HG02678 (cell line): ENCODE measurements around the gene NUB1.

Experiments used
- ATAC-seq: cut with Tn5 transposase; IDR thresholded peaks from one replicate; pipeline ENCODE4 v1.9.1; 2021; ENCODE audit warnings: mild to moderate bottlenecking, moderate library complexity; ENCODE audit not compliant: unreplicated experiment

Gene NUB1

DNA sequence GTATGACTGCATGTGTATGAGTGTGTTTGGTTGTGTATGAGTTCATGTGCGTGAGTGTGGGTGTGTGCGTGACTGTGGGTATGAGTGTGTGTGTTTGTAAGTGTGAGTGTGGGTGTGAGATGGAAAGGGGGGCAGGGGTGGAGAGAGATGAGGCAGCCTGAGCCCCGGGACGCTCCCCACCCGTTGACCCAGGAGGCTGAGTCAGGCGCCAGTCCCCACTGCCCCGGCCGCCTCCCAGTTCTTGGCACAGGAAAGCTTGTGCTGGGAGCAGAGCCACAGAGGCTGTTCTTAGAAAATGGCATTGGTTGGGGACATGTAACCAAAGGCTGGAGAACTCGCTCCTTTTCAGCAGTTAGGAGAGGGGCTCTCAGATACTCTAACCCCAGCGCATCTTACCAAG lies 27.8 kb upstream of the NUB1 start:
- ATAC-seq = no peak

DNA sequence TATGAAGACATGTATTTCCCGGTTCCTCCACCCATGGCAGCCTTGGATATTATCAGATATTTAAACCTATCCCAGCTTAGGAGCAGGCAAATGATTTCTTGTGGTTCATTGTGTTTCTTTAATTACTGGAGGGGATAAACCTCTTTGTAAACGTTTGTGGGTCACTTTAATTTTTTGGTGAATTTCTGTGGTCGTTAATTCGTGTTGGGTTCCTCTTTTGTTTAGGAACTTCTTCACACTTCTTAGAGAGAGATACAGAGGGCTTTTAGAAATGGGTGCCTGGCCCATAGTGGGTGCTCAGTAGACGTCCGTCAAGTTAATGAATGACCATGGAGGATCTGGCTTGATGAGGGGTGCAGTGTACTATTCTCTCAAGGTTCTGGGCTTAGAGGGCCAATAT lies 27.2 kb upstream of the NUB1 start:
- no peak for ATAC-seq

DNA sequence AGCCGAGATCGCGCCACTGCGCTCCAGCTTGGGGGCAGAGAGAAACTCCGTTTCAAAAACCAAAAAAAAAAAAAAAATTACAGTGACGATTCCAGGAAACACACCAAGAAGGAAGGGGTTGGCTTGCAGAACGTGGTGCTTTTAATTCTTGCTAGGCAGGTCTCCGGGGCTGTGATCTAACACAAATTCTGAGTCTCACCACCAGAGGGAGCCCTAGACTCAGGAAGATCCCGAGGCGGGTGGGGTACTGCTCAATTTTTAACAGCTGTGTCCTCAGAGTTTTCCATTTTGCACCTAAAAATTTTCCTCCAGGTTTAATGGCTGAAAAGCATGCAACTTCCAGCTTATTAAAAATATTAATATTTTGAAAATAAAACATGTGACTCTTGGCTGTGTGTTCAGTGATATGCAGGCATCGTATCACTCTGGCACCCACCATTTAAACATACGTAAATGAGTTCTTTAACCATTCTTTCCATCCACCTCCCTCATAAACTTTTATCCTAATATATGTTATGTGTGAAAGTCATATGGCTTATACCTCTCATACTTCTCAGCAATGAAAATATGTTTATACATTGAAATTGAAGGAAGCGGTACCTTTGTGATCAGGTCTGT lies 26.5 kb upstream of the NUB1 start:
- ATAC-seq = no peak

DNA sequence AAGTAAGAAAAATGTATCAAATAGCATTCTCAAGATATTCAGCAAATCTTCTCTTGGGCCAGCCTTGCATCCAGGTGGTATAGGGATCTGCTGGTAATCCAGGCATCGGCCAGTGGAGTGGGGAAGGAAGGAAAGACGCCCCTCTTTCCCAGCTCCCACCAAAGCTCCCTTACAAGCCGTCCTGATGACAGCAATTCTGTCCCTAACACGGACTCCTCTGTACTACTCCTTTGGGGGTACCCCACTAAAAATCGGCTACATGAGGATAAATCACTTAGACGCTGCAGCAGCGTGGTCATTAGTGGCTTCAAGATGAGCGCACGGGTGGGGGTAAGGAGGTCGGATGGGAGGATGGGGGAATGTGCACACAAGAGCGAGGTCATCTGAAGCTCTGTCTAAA lies 24.7 kb upstream of the NUB1 start:
- no peak for ATAC-seq

DNA sequence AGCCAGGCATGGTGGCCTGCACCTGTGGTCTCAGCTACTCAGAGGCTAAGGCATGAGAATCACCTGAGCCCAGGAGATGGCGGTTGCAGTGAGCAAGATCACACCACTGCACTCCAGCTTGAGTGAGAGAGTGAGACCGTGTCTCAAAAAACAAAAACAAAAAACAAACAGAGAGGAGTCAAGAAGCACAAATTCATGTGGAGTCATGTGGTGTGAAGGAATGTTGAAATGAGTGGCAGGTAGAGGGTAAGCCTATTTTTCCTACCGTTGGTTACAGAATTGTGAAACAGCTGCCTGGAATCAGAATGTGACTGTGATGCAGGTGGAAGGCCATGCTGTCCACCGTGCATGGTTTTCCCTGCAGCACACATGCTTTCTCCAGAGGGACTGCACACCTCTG lies 23.7 kb upstream of the NUB1 start:
- ATAC-seq = no peak

DNA sequence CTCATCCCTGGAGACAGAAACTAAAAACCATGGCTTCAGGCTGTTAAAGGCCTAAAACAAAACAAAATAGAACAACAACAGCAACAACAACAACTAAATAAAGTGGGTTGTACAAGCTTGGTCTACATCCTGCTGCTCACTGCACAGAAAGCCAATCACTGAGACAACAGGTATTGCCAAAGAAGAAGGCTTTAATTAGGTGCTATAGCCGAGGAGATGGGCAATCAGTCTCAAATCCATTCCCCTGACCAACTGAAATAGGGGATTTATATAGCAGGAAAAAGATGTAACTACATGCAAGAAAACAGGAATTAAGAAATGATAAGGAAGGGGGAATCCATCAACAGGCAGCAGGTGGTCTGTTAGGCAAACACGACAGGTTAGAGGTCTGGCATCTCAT lies 22.4 kb upstream of the NUB1 start:
- no peak for ATAC-seq

DNA sequence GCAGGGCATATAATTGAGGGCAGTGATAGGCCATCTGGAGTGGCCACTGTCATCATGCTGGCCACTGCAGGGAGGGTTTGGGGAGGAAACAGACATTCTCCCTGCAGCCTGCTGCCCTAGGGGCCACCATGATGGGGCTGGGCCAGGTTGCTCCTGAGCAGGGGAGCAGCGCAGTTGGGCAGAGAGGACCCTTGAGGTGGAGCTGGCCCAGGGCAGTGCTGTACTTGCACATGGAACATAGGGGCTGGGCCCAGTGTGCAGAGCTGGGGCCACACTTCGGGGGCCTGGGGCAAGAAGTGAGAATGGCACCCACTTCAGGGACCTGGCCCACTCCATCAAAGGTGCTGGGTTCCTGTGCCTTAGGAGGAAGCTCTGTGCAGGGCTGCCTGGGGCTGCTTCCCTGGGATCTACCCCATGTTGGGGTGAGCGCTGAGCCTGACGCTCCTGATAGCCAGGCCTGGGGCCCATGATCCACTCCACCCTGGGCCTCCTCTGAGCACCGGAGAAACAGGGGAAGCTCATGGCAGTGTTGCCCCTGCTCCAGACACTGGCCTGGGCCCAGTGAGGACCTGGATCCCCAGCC lies 21.3 kb upstream of the NUB1 start:
- no peak for ATAC-seq

DNA sequence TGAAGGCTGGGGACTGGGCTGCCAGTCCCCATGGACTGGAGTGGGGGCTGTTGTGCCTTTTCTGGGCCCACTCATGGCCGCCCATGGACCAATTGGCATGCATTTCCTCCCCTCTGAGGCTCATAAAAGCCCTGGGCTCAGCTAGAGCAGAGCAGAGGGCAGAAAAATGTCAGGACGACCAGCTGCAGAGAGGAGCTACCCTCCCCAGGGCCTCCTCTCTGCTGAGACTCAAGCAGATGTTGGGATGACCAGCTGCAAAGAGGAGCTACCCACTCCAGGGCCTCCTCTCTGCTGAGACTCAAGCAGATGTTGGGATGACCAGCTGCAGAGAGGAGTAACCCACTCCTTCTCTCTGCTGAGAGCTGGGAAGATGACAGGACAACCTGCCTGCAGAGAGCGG lies 20.3 kb upstream of the NUB1 start:
- no peak for ATAC-seq

DNA sequence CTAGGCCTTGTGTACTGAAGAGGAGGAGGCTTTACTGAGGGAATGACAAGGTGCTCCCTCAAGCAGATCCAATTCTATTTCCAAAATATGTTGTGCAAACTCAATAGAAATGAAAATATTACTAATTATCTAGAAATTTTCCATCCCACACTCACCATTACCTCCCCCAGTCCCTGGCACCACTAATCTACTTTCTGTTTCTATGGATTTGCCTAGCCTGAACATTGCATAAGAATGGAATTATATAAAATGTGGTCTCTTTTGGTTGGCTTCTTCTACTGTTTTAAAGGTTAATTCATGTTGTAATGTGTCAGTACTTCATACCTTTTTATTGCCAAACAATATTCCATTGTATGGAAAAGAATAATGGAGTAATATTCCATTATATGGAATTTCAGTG lies 18.7 kb upstream of the NUB1 start:
- no peak for ATAC-seq

DNA sequence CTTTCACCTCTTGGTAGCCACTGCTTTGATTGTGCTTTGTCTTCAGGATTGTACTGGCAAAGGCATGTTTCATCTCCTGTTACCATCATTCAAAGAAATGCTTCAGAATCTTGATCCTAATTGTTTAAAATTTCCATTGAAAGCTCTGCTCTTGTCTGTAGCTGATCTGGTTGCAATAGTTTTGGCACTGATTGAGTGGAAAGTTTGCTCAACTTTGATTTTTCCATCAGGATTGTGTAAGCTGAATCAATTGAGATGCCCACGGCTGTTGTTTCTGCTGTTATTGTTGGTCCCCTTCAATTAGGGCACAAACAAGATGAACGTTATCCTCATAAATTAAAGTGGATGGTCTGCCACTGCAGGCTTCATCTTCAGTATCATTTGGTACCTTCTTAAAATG lies 14.6 kb upstream of the NUB1 start:
- no peak for ATAC-seq

DNA sequence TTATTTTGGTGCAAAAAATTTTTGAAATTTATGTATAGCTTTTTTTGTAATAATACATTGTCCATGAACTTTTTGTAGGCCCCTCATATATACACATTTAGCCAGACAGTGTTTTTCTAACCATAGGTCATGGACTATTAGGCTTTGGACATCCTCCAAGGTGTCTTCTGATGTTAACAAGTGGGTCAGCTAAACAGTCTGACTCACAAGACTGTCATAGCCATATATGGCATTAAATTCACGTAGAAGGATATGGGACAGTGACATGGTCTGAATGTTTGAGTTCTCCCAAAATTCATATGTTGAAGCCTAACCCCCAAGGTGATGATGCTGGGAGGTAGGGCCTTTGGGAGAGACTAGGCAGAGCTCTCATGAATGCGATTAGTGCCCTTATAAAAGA lies 14.0 kb upstream of the NUB1 start:
- ATAC-seq = no peak

DNA sequence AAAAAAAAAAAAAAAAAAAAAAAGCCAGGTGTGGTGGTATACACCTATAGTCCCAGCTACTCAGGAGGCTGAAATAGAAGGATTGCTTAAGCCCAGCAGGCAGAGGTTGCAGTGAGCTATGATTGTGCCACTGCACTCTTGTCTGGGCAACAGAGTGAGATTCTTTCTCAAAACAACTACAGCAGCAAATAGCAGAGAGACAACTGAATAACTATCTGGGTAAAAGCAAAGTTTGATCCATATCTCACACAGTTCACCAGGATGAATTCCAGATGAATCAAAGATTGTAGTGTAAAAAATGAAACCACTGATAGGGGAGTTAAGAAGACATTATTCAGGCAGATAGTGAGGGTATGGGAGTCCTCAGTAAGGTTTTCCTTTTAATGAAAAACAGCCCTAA lies 11.4 kb upstream of the NUB1 start:
- ATAC-seq = no peak

DNA sequence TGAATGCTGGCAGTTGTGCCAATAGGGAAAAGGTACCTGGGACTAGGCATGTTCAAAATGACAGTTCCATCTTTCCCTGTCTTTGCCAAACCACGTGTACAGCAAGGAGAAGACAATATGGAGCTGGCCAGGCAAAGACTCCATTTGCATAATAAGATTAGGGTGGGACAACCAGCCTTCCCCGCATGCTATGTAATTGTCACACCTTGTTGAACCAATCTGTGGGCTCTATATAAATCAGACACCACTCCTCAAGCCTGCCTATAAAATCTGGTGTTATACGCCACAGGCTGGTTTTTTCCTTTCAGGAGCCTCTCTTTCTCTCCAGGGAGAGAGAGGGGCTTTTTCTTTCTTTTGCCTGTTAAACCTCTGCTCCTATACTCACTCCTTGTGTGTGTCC lies 11.0 kb upstream of the NUB1 start:
- ATAC-seq = no peak

DNA sequence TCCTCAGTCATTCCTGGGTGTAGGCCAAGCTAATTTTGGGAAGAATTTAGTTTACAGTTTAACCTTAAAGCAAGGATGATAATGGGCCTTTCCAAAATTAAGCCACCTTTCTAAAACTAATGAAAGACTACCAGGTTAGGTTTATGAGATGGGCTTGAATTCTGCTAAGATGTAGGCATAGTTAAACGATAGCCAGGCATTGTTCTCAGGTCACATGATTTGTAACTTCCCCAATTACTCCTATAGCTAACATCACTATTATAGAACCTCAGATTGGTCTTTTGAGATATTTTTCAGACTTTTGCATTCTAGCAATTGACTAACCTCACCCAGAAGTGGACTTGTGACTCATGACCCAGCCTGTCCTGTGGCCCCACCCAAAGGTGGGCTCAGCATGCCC lies 7.0 kb upstream of the NUB1 start:
- no peak for ATAC-seq

DNA sequence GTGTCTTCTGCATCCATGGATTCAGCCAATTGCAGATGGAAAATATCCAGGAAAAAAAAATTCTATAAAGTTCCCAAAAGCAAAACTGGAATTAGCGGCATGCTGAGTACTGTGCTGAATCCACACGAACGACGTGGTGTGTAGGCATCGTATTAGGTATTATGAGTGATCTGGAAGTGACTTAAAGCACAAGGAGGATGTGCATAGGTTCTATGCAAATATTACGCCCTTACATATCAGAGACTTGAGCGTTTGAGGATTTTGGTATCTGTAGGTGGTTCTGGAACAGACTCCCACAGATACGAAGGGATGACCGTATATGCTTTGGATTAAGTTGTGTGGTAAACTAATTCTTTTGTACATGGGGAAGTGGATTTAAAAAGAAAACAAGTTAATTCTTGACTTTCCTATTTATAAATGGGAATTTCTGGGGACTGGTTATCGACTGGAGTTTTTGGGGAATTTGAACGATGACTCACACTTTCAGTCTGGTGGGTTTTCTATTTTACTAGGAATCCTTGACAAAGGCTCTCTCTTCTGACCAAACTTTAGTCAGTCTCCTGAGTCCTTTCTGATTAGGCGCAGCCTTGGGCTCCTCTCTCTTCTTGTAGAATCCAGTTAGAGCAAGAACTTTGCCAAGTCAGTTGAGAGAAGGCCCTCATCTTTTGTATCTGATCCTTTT lies 5.4 kb upstream of the NUB1 start:
- no peak for ATAC-seq

DNA sequence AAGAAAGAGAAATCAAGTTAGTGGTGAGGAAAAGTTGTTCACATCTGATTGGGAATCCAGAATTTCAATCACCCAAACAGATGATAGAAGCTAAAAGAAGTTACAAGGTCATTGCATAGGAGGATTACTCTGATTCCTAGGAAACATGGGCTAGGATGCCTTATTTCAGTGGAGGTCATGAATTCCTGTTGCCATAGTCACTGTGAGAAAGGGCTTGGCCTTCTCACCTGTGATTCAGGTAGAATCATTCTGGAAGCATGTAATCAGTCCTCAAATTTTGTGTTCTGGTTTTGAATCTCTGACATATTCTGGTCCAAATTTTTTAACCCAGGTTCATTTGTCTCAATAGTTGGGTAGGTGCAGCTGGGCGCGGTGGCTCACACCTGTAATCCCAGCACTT lies 4.3 kb upstream of the NUB1 start:
- no peak for ATAC-seq

DNA sequence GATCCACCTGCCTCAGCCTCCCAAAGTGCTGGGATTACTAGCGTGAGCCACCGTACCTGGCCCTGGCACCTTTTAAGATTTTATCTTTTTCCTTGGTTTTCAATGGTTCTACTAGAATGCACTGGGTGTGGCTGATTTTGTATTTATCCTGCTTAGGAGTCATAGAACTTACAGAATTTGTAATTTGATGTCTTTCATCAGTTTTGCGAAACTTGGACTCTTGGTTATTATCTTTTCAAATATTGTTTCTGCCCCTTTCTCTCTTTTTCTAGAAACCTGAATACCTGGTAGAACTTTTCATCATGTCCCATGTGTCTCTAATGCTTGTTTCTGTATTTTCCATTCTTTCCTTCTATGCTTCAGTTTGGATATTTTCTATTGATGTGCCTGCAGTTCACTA lies 2.8 kb upstream of the NUB1 start:
- no peak for ATAC-seq

DNA sequence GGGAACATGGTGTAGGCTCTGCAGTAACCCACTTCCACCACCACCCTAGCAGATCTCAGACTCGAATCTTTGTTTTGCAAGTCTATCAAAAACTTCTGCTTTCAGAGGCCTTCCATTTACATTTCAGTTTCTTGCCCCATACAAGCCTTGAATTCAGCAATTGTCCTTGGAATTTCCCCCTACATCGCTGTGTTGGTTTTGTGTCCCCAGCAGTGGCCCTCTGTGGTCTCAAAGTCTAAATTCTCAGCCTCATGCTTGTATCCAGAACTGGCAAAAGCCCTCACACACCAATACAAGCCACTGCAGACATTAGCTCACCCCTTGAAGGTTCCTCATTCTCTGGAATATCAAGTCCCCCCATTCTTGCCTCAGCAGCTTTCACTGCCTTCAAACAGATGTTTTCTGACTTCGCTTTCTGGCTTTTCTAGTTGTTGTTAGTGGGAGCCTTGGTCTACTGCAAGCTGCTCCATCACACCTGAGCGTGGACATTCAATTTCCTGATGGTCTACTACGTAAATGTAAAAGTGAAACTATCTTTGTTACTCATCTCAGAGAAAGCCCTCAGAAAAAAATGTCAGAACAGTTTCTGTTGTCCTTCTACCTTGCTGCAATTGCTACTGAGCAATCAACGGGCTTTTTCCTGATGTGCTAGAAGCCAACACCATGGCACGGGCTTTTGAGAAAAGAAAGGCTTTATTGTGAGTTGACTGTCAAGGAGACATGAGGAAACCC lies 1.8 kb upstream of the NUB1 start:
- peak; percentile 33 for ATAC-seq

DNA sequence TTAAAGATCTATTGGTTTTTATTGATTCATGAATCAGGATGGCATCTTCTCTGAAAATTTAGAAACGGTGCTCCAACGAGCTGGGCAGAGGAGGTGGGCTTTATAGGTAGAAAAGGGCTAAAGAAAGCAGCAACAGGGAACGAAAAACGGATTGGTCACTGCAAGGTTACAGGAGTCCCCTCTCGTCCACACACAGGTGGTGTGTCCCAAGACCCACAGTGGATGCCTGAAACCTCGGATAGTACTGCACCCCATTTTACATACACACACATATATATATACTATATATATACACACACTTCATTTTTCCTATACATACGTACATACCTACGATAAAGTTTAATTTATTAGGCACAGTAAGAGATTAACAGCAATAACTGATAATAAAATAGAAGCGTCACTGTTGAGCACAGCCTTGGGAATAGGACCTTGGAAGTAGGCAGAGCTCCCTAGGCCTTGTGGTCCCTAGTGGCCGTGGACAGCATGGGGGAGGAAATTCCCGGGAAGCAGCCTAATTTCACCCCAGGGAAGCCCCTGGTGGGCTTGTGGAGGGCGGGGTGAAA lies 737 bp upstream of the NUB1 start:
- ATAC-seq = no peak

DNA sequence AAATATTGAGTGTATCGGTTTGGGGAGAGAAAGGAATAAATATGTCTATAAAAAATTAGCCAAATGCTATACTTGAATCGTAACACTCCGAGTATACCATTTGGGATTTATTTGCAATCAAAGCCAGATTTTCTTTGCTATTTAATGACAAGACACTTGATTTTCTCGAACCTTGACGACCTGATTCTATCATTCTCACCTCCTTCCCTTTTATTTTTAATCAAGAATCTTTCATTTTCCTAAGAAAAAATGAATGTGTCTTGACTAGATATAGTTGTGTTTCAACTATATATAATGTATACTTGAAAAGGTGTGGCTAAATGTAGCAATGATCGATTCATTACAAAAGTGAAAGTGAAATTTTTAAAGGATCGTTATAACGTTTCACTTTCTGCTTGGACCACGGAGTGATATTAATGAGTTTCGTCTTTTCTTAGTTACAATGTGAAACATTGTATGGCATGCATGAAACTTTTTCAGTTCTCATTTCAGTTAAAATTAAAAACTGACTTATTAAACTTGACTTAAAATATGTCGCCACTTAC lies 562 bp downstream of the NUB1 start:
- peak; percentile 52 for ATAC-seq

DNA sequence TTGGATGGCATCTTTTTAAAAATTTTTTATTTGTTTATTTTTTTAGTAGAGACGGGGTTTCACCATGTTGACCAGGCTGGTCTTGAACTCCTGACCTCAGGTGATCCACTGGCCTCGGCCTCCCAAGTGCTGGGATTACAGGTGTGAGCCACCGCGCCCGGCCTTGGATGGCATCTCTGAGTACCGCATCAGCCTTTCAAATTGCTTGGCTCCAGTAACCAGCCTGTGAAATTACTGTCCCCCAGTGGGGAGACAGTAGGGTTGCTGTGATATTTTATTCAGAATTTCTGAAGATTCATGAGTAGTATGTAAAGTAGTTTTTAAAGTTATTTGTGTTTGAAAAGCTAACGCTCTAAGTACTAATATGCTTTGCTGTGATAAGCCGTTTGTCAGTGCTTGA lies 1.2 kb downstream of the NUB1 start:
- ATAC-seq = no peak

DNA sequence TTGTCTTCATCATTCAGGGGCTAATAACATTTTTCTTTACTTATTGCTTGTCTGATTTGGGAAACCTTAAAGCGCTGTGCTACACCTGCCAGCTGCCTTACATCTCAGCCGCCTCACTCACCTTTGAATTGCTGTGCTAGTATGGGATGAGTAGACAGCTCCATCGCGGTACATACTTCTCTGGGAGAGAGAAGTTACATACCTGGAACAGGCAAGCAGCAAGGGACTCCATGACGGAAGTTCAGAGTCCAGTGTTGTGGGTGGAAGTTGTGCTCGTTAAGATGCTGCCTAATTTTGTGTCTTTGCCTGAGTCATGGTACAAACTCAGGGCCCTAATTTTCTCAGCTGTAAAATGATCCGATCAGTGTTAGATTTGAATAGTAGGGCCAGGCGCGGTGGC lies 1.9 kb downstream of the NUB1 start:
- no peak for ATAC-seq
